ENCODE results near the gene SCRN1. TPM values are rescaled to one million over a fixed set of nuclear protein-coding genes. Genes with fewer than 3 reads are reported as not detected.
A peak's percentile ranks its signal among the peaks of the same experiment; 100 is the strongest.

The SCRN1 gene
- total RNA-seq, 4 donors from 2014 or later = 63.6 to 105 (median 83.8) TPM

DNA sequence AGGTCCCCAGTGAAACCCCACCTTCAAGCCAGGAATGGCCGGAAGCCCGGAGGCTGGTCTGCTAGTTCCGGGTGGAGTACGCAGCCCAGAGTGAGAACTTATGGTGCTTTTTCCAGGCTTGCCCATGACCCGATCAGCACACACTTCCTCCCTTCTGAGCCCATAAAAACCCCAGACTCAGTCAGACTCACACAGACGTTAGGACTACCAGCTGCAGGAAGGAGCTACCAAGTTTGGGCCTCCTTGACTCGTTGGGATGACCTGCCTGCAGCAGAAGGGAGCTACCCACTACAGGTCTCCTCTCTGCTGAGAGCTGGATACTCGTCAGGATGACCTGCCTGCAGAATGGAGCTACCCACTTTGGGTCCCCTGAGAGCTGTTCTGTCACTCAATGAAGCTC lies 39.1 kb downstream of the SCRN1 start:
- WGBS = 92% methylated on average over 6 of the region's 8 CpGs
- H3K4me3 ChIP-seq = no peak overlapping the region
- H3K4me1 ChIP-seq = peaks cover 0 to 10% (median 0%) of the 10 kb centered on the region in 4 donors
- no peaks in the 10 kb centered on the region for H3K9me3 ChIP-seq
- no peak overlapping the region for H3K27ac ChIP-seq (replicated peaks in 1 of 4)
- no peaks in the 10 kb centered on the region for H3K27me3 ChIP-seq
- intact Hi-C loops (cut with DNase I) = no loop called here
- no peak for TF ChIP-seq POLR2A (IDR thresholded peaks at IDR 0.05; ENCODE audit: low read depth)
- no peak for TF ChIP-seq POLR2AphosphoS5 (IDR thresholded peaks at IDR 0.05)
- TF ChIP-seq, protein P1, sequence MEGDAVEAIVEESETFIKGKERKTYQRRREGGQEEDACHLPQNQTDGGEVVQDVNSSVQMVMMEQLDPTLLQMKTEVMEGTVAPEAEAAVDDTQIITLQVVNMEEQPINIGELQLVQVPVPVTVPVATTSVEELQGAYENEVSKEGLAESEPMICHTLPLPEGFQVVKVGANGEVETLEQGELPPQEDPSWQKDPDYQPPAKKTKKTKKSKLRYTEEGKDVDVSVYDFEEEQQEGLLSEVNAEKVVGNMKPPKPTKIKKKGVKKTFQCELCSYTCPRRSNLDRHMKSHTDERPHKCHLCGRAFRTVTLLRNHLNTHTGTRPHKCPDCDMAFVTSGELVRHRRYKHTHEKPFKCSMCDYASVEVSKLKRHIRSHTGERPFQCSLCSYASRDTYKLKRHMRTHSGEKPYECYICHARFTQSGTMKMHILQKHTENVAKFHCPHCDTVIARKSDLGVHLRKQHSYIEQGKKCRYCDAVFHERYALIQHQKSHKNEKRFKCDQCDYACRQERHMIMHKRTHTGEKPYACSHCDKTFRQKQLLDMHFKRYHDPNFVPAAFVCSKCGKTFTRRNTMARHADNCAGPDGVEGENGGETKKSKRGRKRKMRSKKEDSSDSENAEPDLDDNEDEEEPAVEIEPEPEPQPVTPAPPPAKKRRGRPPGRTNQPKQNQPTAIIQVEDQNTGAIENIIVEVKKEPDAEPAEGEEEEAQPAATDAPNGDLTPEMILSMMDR (IDR thresholded peaks at IDR 0.05) = no peak
- no peak for TF ChIP-seq EP300 (IDR thresholded peaks at IDR 0.05)
- peaks cover 0 to 70% (median 21%) of the 10 kb centered on the region in 4 donors for H3K36me3 ChIP-seq
- DNase-seq (ENCODE audit: extremely low spot score) = no peak

DNA sequence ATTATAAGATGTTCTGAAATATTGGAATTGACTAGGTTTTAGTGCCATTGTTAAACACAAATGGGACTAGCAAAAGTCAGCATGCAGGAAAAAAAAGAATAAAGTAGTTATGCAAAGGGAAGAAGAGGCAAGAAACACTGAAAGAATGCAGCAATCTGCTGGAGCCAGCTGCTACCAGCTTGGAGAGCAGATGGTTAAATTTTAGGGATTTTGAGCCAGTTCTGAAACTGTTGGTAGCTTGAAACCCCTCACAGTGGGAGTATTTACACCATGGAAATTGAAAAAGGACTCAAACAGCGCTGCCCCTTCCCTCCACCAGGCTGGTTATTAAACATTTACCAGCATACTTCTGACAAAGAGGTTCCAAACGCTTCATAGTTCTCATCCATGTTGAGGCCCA lies 41.0 kb downstream of the SCRN1 start:
- H3K27ac ChIP-seq (replicated peaks in 1 of 4) = no peak overlapping the region
- intact Hi-C loops (cut with DNase I) = loop anchor here (5.0 kb wide), 1 partner anchor 119 kb away; no protein-coding TSS in a partner anchor
- no peak overlapping the region for H3K4me3 ChIP-seq
- no peak for TF ChIP-seq POLR2AphosphoS5 (IDR thresholded peaks at IDR 0.05)
- no peak for TF ChIP-seq EP300 (IDR thresholded peaks at IDR 0.05)
- H3K4me1 ChIP-seq = peaks cover 0 to 10% (median 0%) of the 10 kb centered on the region in 4 donors
- no peak for DNase-seq (ENCODE audit: extremely low spot score)
- no peaks in the 10 kb centered on the region for H3K9me3 ChIP-seq
- H3K36me3 ChIP-seq = peaks cover 7 to 70% (median 28%) of the 10 kb centered on the region in 4 donors
- no peaks in the 10 kb centered on the region for H3K27me3 ChIP-seq
- 75% methylated on average over 2 of the region's 2 CpGs for WGBS

DNA sequence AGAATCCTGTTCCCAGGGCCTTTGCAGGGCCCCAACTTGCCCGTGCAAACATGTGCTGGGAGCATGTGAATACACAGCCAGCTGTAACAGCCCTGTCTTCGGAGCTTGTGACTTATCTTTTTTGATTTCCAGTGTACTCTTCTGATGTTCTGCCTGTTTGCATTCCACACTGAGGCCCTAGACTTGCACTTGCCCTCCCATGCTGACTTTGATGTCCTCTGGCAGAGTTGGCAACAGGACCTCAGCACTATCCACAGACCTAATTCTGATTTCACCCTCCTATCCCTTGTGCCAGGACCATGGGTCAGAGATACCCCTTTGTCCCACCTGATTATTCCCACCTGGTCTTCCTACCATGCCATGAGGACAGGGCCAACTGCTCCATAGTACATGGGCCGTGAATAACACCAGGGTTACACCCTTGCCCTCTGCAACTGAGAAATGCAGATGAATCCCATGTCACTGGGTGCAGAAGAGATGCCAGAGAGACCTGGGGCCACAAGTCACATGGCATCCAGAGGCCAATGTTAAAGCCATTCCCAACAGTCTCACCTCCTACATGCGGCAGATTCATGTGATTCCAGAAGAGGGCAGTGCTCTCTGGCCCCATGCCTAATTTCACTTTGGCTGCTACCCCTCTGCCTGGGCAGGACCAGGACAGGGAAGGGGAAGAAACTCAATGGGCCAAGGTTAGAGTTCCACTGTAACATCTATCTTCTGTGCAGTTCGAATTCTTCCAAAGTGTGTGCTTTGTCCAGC lies 43.0 kb downstream of the SCRN1 start:
- intact Hi-C loops (cut with DNase I) = loop anchor here (5.0 kb wide), 1 partner anchor 121 kb away; no protein-coding TSS in a partner anchor
- WGBS = 86% methylated on average over 5 of the region's 5 CpGs

DNA sequence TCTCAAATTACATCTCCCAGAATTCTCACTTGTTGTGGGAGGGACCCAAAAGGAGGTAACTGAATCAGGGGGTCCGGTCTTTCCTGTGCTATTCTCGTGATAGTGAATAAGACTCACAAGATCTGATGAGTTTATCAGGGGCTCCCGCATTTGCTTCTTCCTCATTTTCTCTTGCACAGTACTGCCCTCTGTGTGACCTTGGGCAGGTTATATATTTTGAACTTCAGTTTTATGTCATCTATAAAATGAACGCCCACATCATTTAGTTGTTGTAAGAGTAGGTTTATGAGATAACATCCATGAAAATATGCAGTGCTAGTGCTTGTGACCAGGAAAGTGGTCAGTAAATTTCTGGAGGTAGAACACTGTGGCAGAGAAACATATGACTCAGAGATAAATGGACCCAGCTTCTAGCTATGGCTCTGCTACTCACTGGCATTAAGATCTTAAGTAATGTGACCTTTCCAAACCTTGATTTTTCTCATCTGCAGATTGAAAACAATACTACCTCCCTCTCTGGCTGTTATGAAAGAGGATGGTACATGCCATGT lies 44.3 kb downstream of the SCRN1 start:
- no peak for TF ChIP-seq POLR2AphosphoS5 (IDR thresholded peaks at IDR 0.05)
- TF ChIP-seq, protein P1 (IDR thresholded peaks at IDR 0.05) = no peak
- TF ChIP-seq EP300 (IDR thresholded peaks at IDR 0.05) = no peak
- TF ChIP-seq POLR2A (IDR thresholded peaks at IDR 0.05; ENCODE audit: low read depth) = no peak
- Histone ChIP-seq H3K4me1 (peaks cover 0 to 10% (median 0%) of the 10 kb centered on the region in 4 donors), H3K36me3 (peaks cover 18 to 74% (median 37%) of the 10 kb centered on the region in 4 donors), H3K4me3 (no peak overlapping the region), H3K9me3 (no peaks in the 10 kb centered on the region), H3K27ac (replicated peaks in 1 of 4) (no peak overlapping the region), H3K27me3 (no peaks in the 10 kb centered on the region)
- WGBS = 82% methylated on average over 4 of the region's 4 CpGs
- intact Hi-C loops (cut with DNase I) = loop anchor here (5.0 kb wide), 1 partner anchor 122 kb away; no protein-coding TSS in a partner anchor
- no peak for DNase-seq (ENCODE audit: extremely low spot score)

More for the DNA sequence above, 43.0 kb downstream of the SCRN1 start:
- TF ChIP-seq POLR2AphosphoS5 (IDR thresholded peaks at IDR 0.05) (peak in 1 of 2 donors; percentile 28), EP300 (IDR thresholded peaks at IDR 0.05) (no peak), POLR2A (IDR thresholded peaks at IDR 0.05; ENCODE audit: low read depth) (no peak)
- TF ChIP-seq, protein P1 (IDR thresholded peaks at IDR 0.05) = peak; percentile 33 to 57 (median 37)
- Histone ChIP-seq H3K27ac (replicated peaks in 1 of 4) (no peak overlapping the region), H3K4me1 (peaks cover 0 to 10% (median 0%) of the 10 kb centered on the region in 4 donors), H3K27me3 (no peaks in the 10 kb centered on the region), H3K9me3 (no peaks in the 10 kb centered on the region), H3K4me3 (no peak overlapping the region), H3K36me3 (peaks cover 18 to 74% (median 35%) of the 10 kb centered on the region in 4 donors)
- DNase-seq (ENCODE audit: extremely low spot score) = no peak

DNA sequence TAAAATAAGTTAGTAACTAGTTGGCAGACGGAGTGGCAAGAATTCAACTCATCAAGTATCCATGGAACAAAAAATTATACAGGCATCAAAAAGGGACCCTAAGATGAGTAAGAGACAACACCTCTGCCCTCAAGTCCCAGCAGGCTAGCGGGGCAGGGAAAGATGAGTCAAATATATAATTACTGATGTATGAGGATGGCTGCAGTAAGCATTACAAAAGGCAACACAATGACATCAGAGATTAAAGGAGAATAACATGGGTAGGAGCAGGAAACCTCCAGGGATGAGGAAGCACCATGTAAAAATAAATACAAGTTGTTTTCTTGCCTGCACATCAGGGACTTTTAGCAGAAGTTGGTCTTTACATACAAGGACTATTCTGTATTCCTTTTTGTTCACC lies 49.4 kb downstream of the SCRN1 start:
- intact Hi-C loops (cut with DNase I) = no loop called here
- no peak for DNase-seq (ENCODE audit: extremely low spot score)
- WGBS = 93% methylated on average over 2 of the region's 2 CpGs
- no peaks in the 10 kb centered on the region for H3K9me3 ChIP-seq
- H3K36me3 ChIP-seq = peaks cover 34 to 94% (median 65%) of the 10 kb centered on the region in 4 donors
- no peaks in the 10 kb centered on the region for H3K4me1 ChIP-seq
- no peak overlapping the region for H3K4me3 ChIP-seq
- no peak for TF ChIP-seq POLR2A (IDR thresholded peaks at IDR 0.05; ENCODE audit: low read depth)
- no peak for TF ChIP-seq EP300 (IDR thresholded peaks at IDR 0.05)
- TF ChIP-seq, protein P1 (IDR thresholded peaks at IDR 0.05) = no peak
- no peak for TF ChIP-seq POLR2AphosphoS5 (IDR thresholded peaks at IDR 0.05)
- no peaks in the 10 kb centered on the region for H3K27me3 ChIP-seq
- H3K27ac ChIP-seq (replicated peaks in 1 of 4) = no peak overlapping the region
